NCI-H82 (cell line): ENCODE data around the gene SLC25A21.
"Not testable (repeated sequence)": the region's sequence is repeated elsewhere in the genome, so short reads cannot be mapped to it uniquely, and the experiment has no call there.

Experiments
- DNase-seq: peaks from one replicate; lab custom pipeline; 2025; lab: John Stamatoyannopoulos, UW

The SLC25A21 gene

GRCh38 chr14:36820901-36821300, 351.5 kb downstream of the SLC25A21 start:
- no peak for DNase-seq

DNA sequence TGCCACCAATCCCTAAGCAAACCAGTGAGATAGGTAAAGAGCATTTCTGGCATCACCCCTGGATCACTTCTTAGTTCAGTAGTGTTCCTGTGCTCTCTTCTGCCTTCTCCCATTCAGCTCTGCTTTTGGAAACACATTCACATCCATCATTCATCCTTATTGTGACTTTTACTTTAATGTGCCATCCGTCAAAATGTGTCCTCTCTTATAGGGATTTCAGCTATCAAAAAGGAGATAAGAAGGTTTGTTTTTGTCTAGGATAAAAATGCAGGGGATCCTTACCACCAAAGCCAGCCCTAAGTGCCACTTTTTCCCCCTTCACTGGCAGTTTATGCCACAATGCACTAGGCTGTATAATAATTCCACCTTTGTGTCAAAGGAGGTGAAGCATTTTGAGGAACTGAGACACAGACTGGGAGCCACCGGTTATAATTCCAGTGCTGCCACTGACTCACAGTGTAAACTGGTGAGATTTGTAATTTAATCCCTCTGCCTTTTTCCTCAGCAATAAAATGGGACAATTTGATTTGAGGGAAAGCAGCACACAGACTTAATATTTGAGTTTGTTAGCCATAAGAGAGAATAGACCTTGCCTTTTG, 352.2 kb downstream of the SLC25A21 start:
- DNase-seq = no peak

DNA sequence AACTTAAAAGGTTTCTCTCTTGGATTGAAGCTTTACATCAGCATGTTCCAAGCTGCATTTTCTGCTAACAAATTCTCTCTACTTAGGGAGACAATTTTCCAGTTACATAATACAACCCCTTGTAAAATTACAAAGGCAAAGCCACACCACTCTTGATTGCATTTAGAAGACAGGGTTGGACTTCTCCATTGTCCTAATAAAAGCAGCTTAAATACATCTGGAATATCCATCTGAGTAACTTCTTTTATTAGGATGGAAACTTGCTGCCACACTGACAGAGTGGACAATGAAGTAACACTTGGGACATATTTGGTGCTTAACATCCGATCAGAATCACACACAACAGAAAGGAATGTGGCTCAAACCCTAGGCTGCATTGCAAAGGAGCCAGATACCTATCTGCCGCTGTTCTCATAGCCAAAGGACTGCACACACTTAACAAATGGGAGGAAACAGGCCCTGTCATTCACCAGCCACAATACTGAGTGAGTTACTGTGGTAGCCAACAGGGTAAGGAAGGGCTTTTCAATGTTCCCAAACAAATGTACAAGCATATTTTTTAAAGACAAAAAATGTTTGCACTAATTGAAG, 353.5 kb downstream of the SLC25A21 start:
- no peak for DNase-seq

DNA sequence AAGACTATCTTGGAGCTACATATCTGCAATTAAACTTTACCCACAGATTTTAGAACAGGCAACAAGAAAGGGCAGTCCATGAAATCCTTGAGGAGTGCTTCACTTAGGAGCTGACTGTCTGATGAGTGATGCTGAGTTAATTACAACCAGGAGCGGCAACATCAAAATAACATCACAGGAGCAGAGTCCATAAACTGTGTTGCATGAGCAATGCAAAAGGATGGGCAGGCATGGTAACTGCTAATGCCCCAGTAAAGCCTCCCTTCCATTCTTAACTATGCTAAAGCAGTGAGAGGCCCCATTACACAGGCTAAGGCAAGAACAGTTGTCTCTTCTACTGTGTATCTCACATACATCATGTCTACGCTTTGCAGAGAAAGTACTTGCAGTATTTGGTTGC, 354.2 kb downstream of the SLC25A21 start:
- DNase-seq = no peak

GRCh38 chr14:36817071-36817930, 355.1 kb downstream of the SLC25A21 start:
- no peak for DNase-seq

DNA sequence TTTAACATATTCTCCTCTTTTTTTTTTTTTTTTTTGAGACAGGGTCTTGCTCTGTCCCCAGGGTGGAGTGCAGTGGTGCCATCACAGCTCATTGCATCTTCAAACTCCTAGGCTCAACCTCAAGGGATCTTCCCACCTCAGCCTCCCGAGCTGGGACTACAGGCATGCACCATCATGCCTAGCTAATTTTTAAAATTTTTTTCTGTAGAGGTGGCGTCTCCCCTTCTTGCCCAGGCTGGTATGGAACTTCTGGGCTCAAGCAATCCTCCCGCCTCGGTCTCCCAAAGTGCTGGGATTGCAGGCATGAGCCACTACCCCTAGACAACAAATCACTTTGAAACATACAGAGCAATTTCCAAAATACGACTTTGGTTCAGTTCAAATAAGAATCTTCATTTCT, 355.9 kb downstream of the SLC25A21 start:
- DNase-seq = no peak

DNA sequence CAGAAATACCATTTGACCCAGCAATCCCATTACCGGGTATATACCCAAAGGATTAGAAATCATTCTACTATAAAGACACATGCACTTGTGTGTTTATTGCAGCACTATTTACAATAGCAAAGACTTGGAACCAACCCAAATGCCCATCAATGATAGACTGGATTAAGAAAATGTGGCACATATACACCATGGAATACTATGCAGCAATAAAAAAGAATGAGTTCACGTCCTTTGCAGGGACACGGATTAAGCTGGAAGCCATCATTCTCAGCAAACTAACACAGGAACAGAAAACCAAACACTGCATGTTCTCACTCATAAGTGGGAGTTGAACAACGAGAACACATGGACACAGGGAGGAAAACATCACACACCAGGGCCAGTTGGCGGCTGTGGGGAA, 357.6 kb downstream of the SLC25A21 start:
- DNase-seq = not testable (repeated sequence)

GRCh38 chr14:36810209-36810608, 362.2 kb downstream of the SLC25A21 start:
- DNase-seq = no peak

DNA sequence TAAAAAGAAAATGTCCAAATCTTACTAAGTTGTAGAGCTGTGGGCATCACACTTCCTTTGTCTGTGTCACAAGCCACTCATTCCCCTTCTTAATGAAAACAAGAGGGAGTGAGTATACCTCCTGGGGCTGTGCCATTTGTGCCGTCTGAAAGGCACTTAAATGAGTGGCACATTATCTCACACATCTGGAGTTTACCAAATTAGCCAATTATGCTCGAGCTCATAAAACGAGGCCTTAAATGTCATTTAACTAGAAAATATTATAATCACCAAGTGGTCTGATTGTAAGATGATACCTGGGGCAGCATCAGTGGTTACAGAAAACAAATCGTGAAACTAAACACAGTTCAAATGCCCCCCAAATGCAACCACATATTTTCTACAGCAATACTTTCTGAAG, 364.7 kb downstream of the SLC25A21 start:
- no peak for DNase-seq

GRCh38 chr14:36805131-36805559, 367.3 kb downstream of the SLC25A21 start:
- no peak for DNase-seq

DNA sequence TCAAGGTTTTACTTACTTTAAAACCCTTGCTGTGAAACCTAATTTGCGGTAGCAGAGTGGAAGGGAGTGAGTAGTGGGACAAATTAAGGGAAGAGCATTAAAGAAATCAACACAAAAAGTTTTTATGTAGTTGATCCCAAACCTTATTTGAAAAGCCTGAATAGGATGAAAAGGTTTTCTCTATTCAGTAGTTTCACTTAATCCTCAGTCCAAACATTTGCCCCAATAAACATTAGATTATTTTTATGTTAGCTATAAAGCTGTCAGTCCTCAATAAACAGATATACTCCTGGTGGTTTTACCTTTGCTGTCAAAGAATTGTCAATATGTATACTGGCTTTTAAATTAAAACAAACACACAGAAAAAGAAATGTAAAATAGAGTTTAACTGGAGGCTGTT, 374.8 kb downstream of the SLC25A21 start:
- no peak for DNase-seq

- DNase-seq = no peak
Measured at GRCh38 chr14:36791402-36791801, 381.0 kb downstream of the SLC25A21 start.

- no peak for DNase-seq
Measured at GRCh38 chr14:36785511-36785910, 386.9 kb downstream of the SLC25A21 start.

DNA sequence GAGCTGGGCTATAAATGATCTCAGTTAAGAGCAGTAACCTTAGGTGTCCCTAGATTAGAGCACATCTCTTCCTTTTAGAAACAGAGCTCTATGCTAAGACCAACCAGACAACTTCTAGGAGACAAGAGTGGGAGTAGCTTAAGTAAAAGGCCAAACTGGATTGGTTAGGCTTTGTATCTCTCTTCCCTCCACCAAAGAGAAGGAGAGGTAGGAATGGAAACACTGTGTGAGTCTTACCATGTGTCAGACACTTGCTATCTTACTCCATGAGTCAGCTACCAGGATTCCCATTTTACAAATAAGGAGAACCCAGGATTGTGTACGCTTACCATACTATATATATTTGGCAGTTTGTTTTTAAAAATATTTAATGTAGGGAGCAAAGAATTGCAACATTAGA, 387.9 kb downstream of the SLC25A21 start:
- DNase-seq = peak; percentile 40

DNA sequence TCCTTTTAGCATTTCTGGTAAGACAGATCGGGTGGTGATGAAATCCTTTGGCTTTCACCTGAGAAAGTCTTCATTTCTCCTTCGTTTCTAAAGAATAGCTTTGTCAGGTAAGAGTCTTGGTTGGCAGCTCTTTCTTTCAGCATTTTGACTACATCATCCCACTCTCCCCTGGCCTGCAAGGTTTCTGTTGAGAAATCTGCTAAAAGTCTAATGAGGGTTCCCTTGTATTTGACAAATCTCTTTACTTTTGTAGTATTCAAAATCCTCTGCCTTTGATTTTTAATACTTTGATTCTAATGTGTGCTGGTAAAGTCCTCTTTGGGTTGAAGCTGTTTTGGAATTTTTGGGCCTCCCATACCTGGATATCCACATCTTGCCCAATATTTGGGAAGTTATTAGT, 390.5 kb downstream of the SLC25A21 start:
- no peak for DNase-seq

DNA sequence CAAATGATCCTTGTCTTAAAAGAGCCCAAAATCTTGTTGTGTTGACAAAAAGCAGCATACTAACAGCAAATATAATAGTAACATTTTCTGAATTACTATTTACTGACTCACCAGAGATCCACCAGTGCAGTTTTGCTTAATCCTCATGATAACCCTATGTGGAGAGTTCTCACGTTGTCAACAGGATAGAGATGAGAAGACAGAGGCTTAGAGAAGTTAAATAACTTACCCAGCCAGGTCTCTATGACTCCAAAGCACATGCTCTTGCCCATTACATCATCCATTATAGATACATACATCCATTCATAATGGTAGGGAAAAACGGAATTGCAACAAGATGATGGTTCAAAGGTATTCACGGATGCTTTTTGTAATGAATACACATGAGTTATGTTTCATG, 398.8 kb downstream of the SLC25A21 start:
- DNase-seq = no peak

GRCh38 chr14:36773136-36773540, 399.3 kb downstream of the SLC25A21 start:
- peak; percentile 24 for DNase-seq

GRCh38 chr14:36771028-36771640, 401.3 kb downstream of the SLC25A21 start:
- DNase-seq = no peak

DNA sequence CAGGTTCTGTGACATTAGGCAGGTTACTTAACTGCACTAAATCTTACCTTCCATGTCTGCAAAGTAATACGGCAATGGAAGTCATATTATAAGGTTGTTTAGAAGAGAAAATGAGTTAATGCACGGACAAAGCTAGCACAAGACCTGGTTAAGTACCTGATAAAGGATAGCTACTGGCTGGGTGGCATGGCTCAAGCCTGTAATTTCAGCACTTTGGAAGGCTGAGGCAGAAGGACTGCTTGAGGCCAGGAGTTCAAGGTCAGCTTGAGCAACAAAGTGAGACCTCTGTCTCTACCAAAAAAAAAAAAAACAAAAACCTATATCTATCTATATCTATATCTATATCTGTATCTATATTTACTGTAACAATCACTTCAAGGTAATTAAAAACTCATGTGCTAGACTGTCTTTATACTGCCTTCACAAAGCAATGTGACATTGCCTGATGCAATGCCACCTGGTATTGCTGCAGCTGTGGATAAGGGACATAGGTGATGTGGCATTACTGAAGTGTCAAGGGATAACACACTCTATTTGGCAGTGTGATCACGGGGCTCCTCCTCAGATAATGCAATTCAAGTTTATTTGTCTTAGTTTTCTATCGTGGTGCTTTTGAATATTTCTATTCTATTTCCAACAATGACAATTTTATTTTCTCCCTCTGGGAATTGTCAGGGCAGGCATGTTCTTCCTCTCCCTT, 403.6 kb downstream of the SLC25A21 start:
- no peak for DNase-seq

- peak; percentile 85 for DNase-seq
Measured at GRCh38 chr14:36767603-36768281, 404.7 kb downstream of the SLC25A21 start.

GRCh38 chr14:36766974-36767373, 405.4 kb downstream of the SLC25A21 start:
- no peak for DNase-seq
